Measurements from ENCODE around the gene DGKG.
A peak's percentile ranks its signal among the peaks of the same experiment; 100 is the strongest.

DGKG gene

DNA sequence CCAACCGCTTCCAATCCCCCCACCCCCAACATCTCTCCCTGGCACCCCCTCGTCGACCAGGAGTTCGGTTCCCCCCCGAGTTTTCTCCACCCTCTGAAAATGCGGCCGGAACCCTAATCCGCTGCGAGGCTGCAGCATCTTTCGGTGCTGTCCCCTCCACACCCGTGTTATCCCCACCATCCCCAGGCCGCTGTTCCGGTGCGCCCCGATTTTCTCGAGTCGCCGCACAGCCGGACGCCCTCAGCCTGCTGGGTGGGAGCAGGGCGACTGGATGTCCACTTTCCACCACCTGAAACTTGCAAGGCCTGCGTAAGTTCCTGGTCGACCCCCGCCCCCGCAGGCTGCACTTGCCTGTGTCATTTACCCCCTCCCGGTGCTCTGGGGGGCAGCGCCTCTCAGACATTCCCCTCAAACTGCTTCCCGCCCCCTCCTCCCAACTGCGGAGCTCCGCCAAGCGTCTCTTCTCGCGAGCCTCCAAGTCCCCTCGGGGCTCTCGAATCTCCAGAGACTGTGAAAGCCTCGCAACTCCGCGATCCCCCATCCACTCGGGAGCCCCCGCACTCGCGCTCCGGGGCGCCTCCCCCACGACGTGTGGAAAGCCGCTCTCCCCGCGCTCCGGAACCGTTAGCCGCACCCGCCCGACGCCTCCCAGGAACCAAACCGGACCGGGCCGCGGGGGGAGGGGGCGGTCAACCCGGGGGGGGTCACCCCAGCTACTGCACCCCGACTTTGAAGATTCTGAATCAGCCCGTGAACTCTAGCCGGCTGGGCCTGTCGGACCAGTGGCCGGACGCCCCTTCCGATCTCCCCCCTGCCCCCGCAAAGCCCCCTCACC lies 253.7 kb downstream of the DGKG start:
- DNase-seq (ENCODE audit: low read depth), result peak; percentile 74

DNA sequence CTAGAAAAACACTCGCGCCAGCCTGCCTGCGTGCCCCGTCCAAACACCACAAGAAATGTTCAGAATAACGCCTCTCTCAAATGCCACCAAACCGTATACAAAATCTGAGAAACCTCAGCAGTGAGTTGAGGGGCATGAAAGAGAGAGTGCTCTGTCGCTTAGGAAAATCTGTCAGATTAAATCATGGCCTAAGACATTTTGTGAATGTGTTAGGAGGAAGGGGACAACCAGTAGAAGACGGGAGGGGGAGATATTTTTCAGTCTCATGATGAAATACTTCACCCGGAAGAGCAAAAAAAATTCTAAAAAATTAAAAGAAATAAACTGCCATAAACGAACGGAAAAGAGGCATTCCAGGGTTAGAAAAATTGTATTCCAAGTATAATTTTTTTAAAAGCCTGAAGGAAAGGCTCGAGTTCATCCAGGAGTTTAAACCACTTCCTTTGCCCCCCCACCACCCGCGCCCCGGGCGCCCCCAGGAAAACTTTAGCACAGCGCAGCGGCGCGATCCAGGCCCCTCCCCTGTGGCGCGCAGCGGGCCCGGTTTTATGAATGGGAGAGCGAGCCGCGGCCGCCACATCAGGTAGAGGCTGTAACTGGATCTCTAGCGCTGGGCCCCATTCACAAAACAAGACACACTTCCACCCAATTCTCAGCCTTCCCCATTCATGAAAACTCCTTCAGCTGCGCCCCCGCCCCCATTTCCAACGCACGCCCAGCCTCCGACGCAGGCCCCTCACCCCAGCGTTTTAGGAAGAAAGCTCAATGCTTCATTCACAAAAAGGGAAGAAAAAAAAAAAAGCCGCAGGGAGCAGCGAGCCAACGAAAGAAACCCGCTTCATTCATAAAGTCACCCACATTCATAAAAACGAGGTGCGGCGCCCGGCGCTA lies 254.6 kb downstream of the DGKG start:
- DNase-seq (ENCODE audit: low read depth), result peak; percentile 76

DNA sequence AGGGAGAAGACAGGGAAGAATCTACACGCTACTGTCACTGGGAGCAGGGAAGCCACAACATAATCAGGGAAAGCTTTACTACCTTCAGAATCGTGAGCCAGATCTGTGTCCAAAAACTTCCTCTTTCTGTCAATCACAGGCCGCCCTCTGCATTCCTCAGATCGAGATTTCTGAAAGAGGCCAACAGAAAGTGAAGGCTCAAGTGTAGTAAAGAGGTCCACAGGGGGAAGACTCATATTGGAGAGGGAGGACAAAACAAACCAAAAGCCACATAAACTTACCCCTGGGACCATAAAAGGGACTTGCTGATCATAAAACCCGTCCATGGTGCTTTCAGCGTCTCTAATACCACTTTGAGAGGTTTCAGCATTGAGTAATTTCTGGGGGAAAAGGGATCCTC lies 256.5 kb downstream of the DGKG start:
- DNase-seq (ENCODE audit: low read depth), result no peak

DNA sequence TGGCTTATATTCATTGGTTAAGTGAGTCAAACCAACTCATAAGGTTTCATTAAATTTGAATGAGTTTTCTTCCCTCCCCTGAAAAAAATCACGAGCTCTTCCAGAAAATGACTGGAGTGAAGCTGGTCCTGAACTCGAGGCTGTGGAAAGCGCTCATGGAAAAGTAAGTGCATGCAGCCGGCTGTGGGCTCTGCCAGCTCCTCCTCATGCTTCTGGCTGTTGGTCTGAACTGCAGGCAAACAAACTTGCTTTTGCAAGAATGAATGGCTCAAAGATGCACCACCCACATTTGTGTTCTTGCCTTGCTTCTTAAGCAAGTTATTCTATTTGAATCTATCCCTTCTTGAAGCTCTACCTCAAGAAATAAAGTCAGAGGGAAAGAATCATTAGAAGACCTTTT lies 259.3 kb downstream of the DGKG start:
- no peak for DNase-seq (ENCODE audit: low read depth)

DNA sequence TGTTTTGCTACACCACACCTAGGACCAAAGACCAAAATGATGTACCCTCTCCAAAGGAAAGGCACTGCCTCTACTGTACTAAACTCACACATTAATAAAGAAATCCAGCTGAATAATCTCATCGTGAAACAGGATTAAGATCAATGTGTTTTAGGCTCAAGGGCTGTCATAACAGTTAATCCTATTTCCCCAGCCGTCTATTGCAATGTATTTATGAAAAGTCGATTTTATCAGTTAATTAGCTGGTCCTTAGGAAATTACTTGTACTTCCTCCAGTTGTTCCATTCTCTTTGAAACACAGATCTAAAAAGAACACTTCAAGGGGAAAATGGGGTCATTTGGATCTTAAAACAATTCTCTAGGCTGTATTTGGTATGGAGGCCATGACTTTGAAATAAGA lies 261.6 kb downstream of the DGKG start:
- no peak for DNase-seq (ENCODE audit: low read depth)

DNA sequence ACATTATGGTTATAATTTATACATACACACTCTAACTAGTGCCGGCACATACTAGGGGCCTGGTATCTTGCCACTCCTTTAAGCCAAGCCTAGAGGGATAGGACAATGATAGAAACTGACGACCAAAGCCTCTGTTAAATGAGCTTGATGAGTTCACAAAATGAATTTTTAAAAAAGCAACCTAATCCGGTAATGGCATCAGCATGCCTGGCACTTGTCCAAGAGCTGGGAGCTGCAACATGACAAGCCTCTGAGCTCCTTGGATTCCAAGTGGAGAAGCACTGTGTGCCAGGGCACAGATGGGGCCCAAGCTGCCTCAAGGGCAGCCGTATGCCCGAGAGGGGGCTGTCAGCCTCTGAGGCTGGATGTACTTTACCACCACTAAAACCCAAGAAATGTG lies 262.9 kb downstream of the DGKG start:
- peak; percentile 86 for DNase-seq (ENCODE audit: low read depth)

DNA sequence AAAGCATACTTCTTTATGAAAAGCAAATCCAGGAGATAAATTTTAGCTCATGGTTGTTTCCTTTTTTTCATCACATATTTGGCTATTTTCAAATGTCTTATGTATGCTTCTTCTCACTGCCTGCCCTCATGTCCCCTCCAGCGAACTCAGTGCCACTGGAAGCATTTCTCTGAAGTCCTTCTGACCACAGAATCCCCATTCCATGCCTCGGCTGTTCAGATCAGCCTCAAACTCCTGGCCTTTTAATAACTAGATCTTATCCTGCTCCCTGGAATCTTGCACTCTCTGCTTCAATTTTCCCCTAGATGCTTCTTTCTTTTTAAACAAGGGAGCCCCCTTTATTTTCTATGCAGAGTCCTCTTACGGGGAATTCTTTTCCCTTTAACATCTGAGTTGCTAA lies 263.3 kb downstream of the DGKG start:
- peak; percentile 64 for DNase-seq (ENCODE audit: low read depth)

DNA sequence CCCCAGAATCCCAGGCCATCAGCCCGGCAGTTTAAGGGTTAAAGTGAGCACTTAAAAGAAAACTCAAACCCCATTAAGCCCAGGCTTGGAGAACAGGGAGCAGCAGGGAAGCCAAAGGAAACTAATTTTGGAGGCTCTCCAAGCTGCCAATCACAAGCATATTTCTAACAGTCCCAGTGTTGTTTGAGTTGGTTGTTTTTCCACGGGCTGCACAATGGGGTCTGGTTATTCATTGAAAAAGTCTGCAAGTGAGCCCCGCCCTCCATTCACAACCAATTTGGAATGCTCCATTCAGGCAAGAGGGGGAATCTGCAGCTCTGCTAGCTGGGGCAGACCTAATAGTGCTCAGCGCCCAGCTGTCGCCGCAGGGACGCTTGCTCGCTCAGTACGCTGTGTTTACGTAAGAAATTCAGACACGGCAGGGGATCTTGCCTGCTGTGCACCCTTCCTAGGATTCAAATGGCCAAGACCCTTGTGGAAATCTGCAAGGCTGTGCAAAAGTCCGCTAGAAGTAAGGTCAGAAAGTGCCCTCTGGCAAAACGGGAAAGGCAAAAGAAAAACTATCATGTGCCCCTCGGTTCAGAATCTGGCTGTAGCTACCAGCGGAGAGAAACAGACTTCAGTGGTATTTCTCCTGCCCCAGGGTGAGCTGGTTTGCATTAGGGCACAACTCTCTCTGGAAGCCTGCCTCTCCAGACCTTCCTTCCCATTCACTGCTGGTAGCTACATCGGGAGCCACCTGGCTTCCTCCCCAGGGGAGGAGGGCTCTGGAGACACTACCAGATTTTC lies 264.2 kb downstream of the DGKG start:
- peak; percentile 72 for DNase-seq (ENCODE audit: low read depth)

DNA sequence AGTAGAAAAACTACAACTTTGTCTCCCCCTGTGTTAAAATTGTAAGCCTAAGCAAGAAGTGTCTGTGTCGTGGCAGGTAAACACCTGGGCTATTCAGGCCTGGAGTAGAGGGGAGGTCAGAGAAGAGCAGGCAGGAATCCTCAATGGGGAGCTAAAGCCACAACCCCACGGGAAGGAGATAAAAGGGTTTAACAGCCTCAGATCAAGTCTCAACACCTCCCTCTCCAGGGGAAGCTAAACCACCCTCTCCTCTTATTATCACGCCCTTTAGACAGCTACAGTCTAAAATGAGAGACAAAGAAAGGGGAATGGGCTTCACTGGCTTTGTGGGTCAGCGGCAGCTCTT lies 264.7 kb downstream of the DGKG start:
- DNase-seq (ENCODE audit: low read depth), result no peak

Data from EH (cell line).